GM12878 (cell line): ENCODE results near the gene CTNNA3. TPM values are rescaled to one million over a fixed set of nuclear protein-coding genes. Genes with fewer than 3 reads are reported as not detected.

ENCODE experiments used
- ATAC-seq: fragments of 200-7000 bp; cut with Tn5 transposase; 3 replicates; pipeline ENCODE4 v1.9.1; 2020; ENCODE audit warnings: mild to moderate bottlenecking, moderate library complexity
- BruUV-seq: library from RNA; stranded (reverse); fragments of 400-500 nt; replicated peaks from 2 replicates; lab custom pipeline; 2021; lab: Mats Ljungman, UMichigan
- CTCF ChIA-PET: fragments of 300-600 bp; sonication (Branson Sonifier 250); formaldehyde crosslinking; extraction: SDS; loops from one replicate; lab custom pipeline; 2021; ENCODE audit warnings: inconsistent platforms; lab: Yijun Ruan, JAX
- POLR2A ChIA-PET: fragments of 350-600 bp; formaldehyde crosslinking; extraction: SDS; loops from one replicate; lab custom pipeline; 2021; ENCODE audit warnings: inconsistent platforms; lab: Charles Lee
- RAD21 ChIA-PET: fragments of 300-600 bp; sonication (Branson Sonifier 250); formaldehyde crosslinking; loops from one replicate; lab custom pipeline; 2023; ENCODE audit warnings: antibody characterized with exemption; ENCODE audit not compliant: unreplicated experiment; lab: Charles Lee
- SMC1A ChIA-PET: fragments of 300-600 bp; sonication (Branson Sonifier 250); formaldehyde crosslinking; loops from one replicate; lab custom pipeline; 2023; ENCODE audit not compliant: unreplicated experiment, uncharacterized antibody; lab: Charles Lee
- DNase-seq: peaks from one replicate; pipeline ENCODE4 v3.0.0-alpha.2; 2011; ENCODE audit warnings: low read depth, low spot score
- FAIRE-seq: peaks from 3 replicates; lab custom pipeline; 2011; peaks lifted over from hg19 to GRCh38; lab: Jason Lieb, UNC
- H2AFZ ChIP-seq: 2 replicates; pipeline ENCODE4 v1.6.0; 2011; ENCODE audit warnings: low read depth, low read length, control low read depth; ENCODE audit not compliant: control insufficient read depth
- H3K27ac ChIP-seq: 2 replicates; pipeline ENCODE4 v1.5.1; 2011; ENCODE audit warnings: control low read depth; ENCODE audit not compliant: control insufficient read depth, insufficient read depth
- H3K27me3 ChIP-seq, 2 experiments: replicated peaks in 1 of 2; 2 replicates each; pipeline versions ENCODE4 v1.6.0 to v1.6.1; 2011; ENCODE audit warnings: low read length in 1 of 2; ENCODE audit not compliant: control insufficient read depth in 2 of 2, insufficient read depth in 2 of 2
- H3K36me3 ChIP-seq, 2 experiments: 2 replicates each; pipeline ENCODE4 v1.5.1; 2011; ENCODE audit warnings: low read length in 1 of 2; ENCODE audit not compliant: control insufficient read depth in 2 of 2, insufficient read depth in 2 of 2
- H3K4me1 ChIP-seq: 2 replicates; pipeline ENCODE4 v1.6.1; 2011; ENCODE audit warnings: mild to moderate bottlenecking, low read length, moderate library complexity, mixed read lengths; ENCODE audit not compliant: control insufficient read depth, insufficient read depth
- H3K4me2 ChIP-seq: 2 replicates; pipeline ENCODE4 v1.6.0; 2011; ENCODE audit warnings: control low read depth; ENCODE audit not compliant: control insufficient read depth, insufficient read depth
- H3K4me3 ChIP-seq: fragments of 200-600 bp; sonication (generic); 2 replicates; pipeline ENCODE4 v1.5.1; 2016
- H3K79me2 ChIP-seq: 2 replicates; pipeline ENCODE4 v1.6.0; 2011; ENCODE audit warnings: low read length; ENCODE audit not compliant: control insufficient read depth, insufficient read depth
- H3K9ac ChIP-seq: 2 replicates; pipeline ENCODE4 v1.8.0; 2011; ENCODE audit warnings: low read length, control low read depth, mixed read lengths; ENCODE audit not compliant: control insufficient read depth, insufficient read depth
- H3K9me3 ChIP-seq: replicated peaks from 3 replicates; pipeline ENCODE4 v1.5.1; 2011; ENCODE audit warnings: mild to moderate bottlenecking, low read length; ENCODE audit not compliant: control insufficient read depth, insufficient read depth
- H4K20me1 ChIP-seq: 2 replicates; pipeline ENCODE4 v1.6.0; 2011; ENCODE audit not compliant: control insufficient read depth, insufficient read depth
- BCL11A ChIP-seq: IDR thresholded peaks from 2 replicates; pipeline ENCODE4 v1.6.1; 2011; ENCODE audit warnings: low read depth, low read length
- EED ChIP-seq: sonication (generic); IDR thresholded peaks from 2 replicates; pipeline ENCODE4 v1.6.1; 2016; ENCODE audit warnings: antibody characterized with exemption, low read depth
- IKZF2 ChIP-seq, 2 experiments: fragments of 450-650 bp; IDR thresholded peaks; 2 replicates each; pipeline ENCODE4 v1.6.1; 2017; ENCODE audit warnings: mild to moderate bottlenecking in 2 of 2, moderate library complexity in 2 of 2
- IRF4 ChIP-seq: IDR thresholded peaks from 2 replicates; pipeline ENCODE4 v1.6.1; 2011; ENCODE audit warnings: low read depth, low read length
- NFIC ChIP-seq: IDR thresholded peaks from 2 replicates; pipeline ENCODE4 v1.6.1; 2012; ENCODE audit warnings: low read depth, mild to moderate bottlenecking, inconsistent platforms, low read length, moderate library complexity
- PAX5 ChIP-seq: IDR thresholded peaks from 2 replicates; pipeline ENCODE4 v1.6.1; 2011; ENCODE audit warnings: low read depth, low read length, borderline replicate concordance
- RUNX3 ChIP-seq: IDR thresholded peaks from 2 replicates; pipeline ENCODE4 v1.6.1; 2012; ENCODE audit warnings: low read length, inconsistent platforms
- SPI1 ChIP-seq: IDR thresholded peaks from 2 replicates; pipeline ENCODE4 v1.6.1; 2011; ENCODE audit warnings: low read depth, mild to moderate bottlenecking, low read length, moderate library complexity, borderline replicate concordance; ENCODE audit not compliant: insufficient read depth
- SUPT20H ChIP-seq: IDR thresholded peaks from 2 replicates; pipeline ENCODE4 v1.6.1; 2011; ENCODE audit warnings: low read depth, mild to moderate bottlenecking, low read length, moderate library complexity, borderline replicate concordance; ENCODE audit not compliant: control insufficient read depth
- YY1 ChIP-seq: IDR thresholded peaks from 2 replicates; pipeline ENCODE4 v1.6.1; 2011; ENCODE audit warnings: low read depth, mild to moderate bottlenecking, low read length
- ZBED1 ChIP-seq: IDR thresholded peaks from 2 replicates; pipeline ENCODE4 v1.6.1; 2016; ENCODE audit warnings: borderline replicate concordance
- WGBS: methylation state at CpG from one replicate; pipeline ENCODE4 v1.1.6; 2016; ENCODE audit warnings: low lambda C conversion rate; ENCODE audit not compliant: insufficient replicate concordance, insufficient coverage; ENCODE audit errors: missing lambda C conversion rate; 5-methylcytosine and 5-hydroxymethylcytosine counted together
- in situ Hi-C: fragments of 300-500 bp; cut with MboI; formaldehyde crosslinking; loops from 9 replicates; pipeline ENCODE4 v1.14.3; 2018; ENCODE audit warnings: mixed read lengths
- intact Hi-C: fragments of 100-400 bp; cut with micrococcal nuclease; formaldehyde crosslinking; loops from one replicate; pipeline ENCODE4 v1.14.2; 2022; ENCODE audit not compliant: unreplicated experiment
- polyA plus RNA-seq, 11 experiments: library from polyadenylated mRNA; depleted of rRNA in 4 of 11; unstranded in 6 of 11; stranded (reverse) in 5 of 11; fragments of >200 nt; fragmentation: Nextera tagmentation in 4 of 11; fragmentation: Illumina TruSeq in 1 of 11; extraction: Ambion mirVana in 4 of 11; extraction: Trizol in 1 of 11; gene quantifications; 1 replicate in 1 of 11; 2 replicates in 10 of 11; pipeline versions ENCODE4 v1.2.1 to v1.2.3, GENCODE V29; 2011 to 2016; ENCODE audit warnings: inconsistent platforms in 2 of 11, missing spikeins in 2 of 11, low read depth in 1 of 11
- total RNA-seq, 4 experiments: library from RNA; depleted of rRNA in 3 of 4; stranded (reverse); fragments of >200 nt in 3 of 4; fragmentation: Illumina TruSeq in 1 of 4; extraction: Trizol in 1 of 4; gene quantifications; 2 replicates each; pipeline versions ENCODE4 v1.2.1 to v1.2.3, GENCODE V29; 2013 to 2021

Gene CTNNA3
- total and polyA plus RNA-seq, 10 of the 15 experiments (the other 5 are each of a cell fraction or from before 2014, with no cell fraction given): under 0.01 to 4.5 (median 0.22) TPM; not detected in 2

DNA sequence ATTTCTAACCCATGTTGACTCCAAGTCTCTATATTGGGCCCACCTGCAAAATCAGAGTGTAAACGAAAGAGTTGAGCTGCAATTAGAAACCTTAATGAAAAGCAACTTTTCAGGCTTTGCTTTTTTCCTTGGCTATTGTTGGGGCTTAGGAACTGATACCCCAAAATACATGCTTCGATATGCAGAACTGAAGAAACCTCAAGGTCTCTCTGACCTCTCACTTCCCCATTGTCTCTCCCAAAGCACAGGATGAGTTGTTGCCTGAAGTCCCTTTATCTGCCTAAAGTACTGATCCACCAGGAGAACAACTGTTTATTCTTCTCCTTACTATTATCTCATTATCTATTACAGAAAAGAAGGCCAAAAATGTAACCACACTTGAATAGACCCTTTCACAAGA is 1436.2 kb downstream of the CTNNA3 start:
- in situ Hi-C loops (no loop called here), intact Hi-C loops (no loop called here)
- Histone ChIP-seq H3K36me3 (no peaks in the 10 kb centered on the region), H3K9me3 (no peaks in the 10 kb centered on the region; the same call in 2 of the 3 replicates), H3K4me1 (no peaks in the 10 kb centered on the region), H3K27me3 (no peaks in the 10 kb centered on the region), H3K9ac (no peak overlapping the region), H2AFZ (no peak overlapping the region), H3K27ac (peak overlapping the region; percentile 44; the same call in 1 of the 2 replicates), H3K79me2 (no peaks in the 10 kb centered on the region), H3K4me2 (peak overlapping the region; percentile 60; the same call in 1 of the 2 replicates), H4K20me1 (no peaks in the 10 kb centered on the region), H3K4me3 (no peak overlapping the region)
- BruUV-seq: no TSS peak
- FAIRE-seq: peak; percentile 62
- TF ChIP-seq YY1: no peak
- no peak for TF ChIP-seq SUPT20H
- TF ChIP-seq IRF4: 0 out of 2 replicates have a peak, but pooled peaks have one; percentile 32
- peak; percentile 40; the same call in 1 of the 2 replicates for TF ChIP-seq BCL11A
- peak; percentile 12 to 30; a peak in 2 of 4 replicates for TF ChIP-seq IKZF2 (IDR thresholded peaks at IDR 0.05)
- no peak for TF ChIP-seq ZBED1
- TF ChIP-seq PAX5: peak; percentile 39; the same call in 1 of the 2 replicates
- peak; percentile 64; the same call in 1 of the 2 replicates for TF ChIP-seq NFIC
- peak; percentile 90 for TF ChIP-seq SPI1
- TF ChIP-seq EED: peak; percentile 59
- peak; percentile 67 for TF ChIP-seq RUNX3
- CTCF ChIA-PET: no interaction called here
- ATAC-seq: peak; percentile 58
- POLR2A ChIA-PET: no interaction called here
- RAD21 ChIA-PET: interaction anchor here (0.5 kb wide), 1 partner anchor 129 kb away, joined by 3 read pairs; no protein-coding TSS in a partner anchor
- no peak for DNase-seq
- SMC1A ChIA-PET: interaction anchor here (0.5 to 1.3 kb wide), 2 partner anchors 56 to 665 kb away, joined by 3 read pairs; no protein-coding TSS in a partner anchor
- 4% methylated on average over 2 of the region's 2 CpGs for WGBS
